Right forelimb (tissue), 1 donor: ENCODE measurements around the gene TTC39C.
A peak's percentile ranks its signal among the peaks of the same experiment; 100 is the strongest.

Experiments
- DNase-seq: peaks from one replicate; pipeline ENCODE4 v3.0.0-alpha.2; 2018

Gene TTC39C

DNA sequence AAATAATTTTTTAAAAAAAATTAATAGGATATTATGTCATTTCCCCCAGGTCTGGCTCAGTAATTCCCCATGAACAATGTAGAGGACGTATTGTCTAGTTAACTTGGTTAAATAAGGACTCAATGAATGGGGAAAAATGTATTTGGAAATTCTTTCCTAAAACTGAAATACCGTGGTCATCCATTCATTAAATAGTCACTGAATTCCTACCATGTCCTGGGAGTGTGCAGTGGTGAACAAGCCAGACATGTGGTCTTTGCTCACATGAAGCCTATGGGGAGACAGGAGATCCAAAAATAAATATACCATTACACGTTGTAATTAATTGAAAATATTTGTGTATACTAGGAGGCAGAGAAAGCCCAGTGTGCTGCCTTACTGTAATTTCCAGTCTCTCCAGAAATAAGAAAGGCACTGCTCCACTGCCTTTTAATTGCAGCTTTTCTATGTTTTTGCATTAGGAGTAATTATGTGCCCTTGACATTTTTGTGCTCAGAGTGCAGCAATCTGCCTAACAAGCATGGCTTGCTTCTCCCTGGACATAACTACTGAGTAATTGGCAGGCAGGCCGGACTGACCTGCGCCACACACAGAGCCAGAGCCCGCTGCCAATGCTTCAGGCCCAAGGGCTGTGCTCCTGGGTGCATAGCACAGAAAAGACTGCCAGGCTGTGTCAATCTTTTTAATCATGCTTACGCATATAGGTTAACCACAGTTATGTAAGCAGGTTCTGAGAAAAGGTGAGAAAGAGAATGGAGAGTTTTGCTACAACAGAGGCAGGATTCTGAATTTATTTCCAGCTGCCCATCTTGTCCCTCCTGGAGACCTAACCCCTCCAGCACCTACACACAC is 22.2 kb upstream of the TTC39C start:
- DNase-seq, result no peak

DNA sequence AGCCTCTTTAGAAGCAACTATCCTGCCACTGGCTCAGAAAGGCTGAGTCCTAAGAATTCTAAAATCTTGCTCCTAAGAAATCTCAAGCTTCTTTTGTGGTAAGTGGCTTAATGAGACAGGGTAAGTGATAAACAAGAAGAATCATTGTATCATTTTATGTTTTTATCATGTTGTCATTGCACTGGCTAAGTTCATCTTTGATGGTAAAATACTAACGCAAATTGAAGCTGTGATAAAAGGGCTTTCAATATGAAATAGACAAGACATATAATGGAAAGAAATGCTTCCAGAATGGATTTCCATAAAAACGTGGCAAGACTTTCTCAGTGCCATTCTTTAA is 21.6 kb upstream of the TTC39C start:
- no peak for DNase-seq

DNA sequence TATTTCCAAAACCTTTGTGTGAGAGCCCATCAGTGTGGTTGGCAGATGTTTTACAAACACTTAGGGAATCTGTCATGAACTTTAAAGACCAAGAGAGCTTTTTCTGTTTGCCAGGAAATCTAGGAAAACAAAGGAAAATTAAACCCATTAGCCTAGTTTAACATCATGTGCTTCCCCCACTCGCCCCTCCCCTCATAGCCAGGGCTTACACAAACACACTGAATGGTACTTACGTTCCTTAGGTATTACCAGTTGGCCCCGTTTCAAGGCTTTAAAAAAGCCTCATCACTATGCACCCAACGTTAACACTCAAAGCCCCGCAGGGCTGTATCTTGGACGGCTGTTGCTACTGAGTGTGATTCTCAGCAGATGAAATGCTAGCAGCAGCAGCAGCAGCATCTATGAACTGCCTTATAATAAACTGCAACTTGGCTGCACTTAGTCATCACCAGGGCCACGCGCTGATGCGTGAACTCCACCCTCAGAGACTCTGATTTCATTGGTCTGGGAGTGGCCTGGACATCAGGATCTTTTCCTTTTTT is 20.1 kb upstream of the TTC39C start:
- no peak for DNase-seq

DNA sequence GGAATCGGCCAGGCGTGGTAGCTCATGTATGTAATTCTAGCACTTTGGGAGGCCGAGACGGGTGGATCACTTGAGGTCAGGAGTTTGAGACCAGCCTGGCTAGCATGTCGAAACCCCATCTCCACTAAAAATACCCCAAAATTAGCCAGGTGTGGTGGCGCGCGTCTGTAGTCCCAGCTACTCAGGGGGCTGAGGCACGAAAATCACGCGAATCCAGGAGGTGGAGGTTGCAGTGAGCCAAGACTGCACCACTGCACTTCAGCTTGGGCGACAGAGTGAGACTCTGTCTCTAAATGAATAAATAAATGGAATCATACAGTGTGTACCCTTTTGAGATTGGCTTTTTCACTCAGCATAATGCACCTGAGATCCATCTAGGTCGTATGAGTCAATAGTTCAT is 19.4 kb upstream of the TTC39C start:
- DNase-seq, result no peak

DNA sequence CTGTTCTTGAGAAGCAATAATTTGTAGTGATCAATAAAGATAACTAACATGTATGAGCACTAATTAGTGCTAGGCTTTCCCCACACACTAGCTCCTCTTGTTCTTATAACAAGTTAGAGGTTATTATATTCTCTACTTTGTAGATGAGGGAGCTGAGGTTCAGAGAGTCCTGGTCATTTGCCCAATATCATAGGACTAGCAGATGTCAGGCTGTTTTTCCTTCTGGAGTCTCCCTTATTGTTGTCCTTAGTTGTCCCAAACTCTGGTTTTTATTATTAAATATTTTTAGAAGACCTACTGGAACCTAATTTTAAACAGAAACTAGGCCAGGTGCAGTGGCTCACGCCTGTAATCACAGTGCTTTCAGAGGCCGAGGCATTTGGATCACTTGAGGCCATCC is 16.5 kb upstream of the TTC39C start:
- DNase-seq, result no peak

DNA sequence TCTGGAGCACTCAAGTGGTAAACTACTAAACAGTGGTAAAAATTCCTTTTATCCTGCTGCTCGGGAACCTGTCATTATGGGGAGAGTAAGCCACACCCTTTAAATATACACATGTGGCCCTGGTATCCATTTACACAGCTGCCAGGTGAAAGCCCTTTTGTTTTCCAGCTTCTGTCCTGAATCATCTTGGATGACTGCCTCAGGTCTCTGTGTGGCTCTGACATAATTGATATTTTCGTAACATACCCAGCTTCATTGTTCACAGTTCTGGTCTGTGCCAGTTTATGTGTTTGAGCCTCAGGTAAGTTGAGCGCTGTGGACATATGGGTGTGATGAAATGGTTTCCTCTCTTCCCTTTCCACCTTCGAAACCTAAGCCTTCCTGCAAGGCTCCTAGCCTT is 15.7 kb upstream of the TTC39C start:
- no peak for DNase-seq

DNA sequence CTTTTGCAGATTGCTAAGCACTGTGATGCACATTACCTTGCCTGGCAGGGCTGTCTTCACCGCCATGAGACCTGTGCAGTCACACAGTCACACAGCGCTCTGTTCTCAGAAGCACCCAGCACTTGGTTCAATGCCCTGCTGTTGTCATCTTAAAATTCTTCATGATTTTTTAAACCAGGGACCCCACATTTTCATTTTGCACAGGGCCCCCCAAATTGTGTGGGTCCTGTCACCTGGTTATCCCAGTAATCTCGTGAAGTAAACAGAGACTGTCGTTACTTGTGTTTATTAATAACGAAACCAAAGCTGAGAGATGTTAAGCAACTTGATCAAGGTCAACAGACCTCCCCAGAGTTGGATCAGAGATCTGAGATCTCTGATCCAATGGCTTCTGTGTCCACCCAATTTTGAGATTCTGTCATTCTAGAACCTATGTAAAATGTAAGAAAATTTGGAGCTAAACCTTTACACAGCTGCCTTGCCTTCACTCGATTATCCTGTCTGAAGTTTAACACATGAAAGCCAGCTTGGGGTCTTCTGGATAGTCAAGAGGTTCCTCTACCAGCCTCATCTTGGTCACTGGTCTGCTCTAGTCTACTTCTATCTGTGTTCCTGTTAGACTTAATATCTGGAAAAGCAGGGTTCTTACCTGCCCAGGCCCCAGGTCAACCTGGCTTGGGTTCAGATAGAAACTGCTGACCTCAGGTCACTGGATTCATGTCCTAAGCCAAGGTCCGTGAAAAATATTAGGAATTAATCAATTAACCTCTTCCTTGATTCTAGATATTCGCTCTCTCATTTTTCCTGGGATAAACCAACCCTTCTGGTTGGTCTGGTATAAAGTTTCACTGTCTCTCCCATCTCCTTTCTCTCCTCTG is 13.7 kb upstream of the TTC39C start:
- DNase-seq, result no peak

DNA sequence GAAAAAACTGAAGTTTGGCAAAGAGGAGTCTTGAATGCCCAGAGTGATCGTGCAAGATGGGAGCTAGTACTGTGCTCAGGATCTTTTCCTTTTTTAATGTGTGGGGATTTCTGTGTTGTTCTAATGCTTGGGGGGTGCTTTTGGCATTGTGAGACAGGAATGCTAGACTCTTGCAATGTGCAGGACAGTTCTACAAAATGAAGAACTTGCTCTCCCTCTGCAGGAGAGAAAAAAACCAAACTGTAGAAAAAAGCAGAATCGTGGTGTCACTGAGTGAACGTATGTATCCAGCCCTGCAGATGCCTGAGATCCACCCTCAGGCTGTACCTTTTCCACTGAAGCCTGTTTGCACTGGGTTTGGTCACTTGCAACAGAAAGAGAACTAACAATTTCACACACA is 12.1 kb upstream of the TTC39C start:
- no peak for DNase-seq

DNA sequence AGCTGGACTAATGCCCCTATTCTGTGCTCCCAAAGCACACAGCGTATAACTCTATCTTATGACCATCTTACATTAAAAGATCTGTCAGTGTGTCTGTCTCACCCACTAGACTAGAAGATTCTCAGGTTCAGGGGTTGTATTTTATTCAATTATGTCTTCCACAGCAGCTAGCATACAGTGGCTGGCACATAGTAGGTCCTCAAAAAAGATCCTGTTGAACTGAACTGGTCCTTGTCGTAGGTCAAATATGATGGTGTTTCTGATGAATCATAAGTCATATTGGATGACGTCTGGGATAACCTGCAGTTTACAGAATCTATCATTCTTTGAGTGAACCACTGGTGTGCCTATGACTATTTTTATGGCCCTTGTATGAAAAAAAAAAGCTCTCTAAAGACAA is 11.3 kb upstream of the TTC39C start:
- DNase-seq, result no peak

DNA sequence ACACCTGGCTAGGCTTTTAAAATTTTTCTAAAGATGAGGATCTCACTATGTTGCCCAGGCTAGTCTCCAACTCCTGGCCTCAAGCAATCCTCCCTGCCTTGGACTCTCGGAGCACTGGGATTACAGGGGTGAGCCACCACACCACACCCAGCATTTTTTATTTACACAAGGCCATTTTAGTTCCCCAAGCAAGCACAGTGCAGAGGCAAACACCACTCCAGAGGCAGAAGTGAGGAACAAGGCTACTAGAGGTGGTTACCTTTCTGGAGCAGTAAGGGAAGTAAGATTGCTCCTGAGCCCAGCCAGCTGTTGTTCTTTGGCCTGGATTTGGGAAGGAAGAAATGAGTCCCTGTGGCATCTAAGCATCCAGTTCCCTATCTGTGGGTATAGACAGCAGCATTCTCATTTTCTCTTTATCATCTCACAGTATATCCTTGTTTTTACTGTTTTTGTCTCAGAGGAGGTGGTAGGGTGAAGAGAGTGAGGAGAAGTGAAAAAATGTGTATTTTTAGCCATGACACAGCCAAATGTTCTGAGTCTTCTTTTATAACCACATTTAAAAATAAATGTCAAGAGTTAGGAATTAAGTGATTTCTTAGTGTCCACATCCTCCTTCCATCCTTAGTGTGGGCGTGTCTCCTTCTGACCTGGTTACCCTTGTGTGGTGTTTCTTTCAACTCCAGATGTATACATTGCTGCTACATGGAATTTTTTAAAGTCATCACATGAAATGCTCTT is 10.5 kb upstream of the TTC39C start:
- DNase-seq, result no peak

DNA sequence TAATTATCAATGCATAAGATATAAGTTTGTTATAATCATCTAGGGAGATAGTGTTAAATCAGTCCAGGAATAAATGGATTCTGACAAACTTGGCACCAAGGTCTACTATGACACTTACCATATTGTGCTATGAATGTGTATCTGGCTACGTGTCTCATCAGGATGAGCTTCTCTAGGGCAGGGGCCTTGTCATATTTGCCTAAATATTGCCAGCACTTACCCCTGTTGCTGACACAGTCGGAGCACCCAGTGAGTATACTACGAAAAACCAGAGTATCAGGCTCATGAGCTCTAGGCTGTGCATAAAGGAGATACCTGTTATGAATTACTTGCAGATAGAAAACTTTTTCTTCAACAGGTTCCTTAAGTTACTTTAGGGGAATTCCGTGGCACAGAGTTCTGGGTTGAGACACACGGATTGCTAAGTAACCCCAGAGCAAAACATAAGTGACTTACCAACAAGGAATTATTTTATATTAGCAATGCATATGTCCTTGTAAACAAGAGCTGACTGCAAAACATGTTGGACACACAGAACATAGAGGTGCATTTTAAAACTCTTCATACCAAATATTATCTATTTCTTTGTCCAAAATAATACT is 7.7 kb upstream of the TTC39C start:
- no peak for DNase-seq

DNA sequence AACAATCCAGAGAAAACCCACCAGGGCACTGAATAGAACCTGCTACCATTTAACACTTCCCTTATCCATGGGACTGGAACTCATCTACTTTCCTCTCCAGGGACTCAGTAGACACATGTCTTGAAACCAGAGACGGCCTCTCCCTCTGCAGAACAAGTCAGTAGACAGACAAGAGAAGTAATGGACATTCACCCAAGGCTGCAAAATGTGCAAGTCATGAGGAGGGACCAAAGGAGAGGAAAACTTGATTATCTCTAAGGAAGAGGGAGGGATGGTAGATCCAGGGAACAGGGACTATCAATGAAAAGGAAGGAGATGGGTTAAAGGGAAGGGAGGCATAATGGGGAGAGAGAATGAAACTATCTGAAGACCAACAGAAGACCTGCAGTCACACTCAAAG is 5.3 kb upstream of the TTC39C start:
- no peak for DNase-seq

DNA sequence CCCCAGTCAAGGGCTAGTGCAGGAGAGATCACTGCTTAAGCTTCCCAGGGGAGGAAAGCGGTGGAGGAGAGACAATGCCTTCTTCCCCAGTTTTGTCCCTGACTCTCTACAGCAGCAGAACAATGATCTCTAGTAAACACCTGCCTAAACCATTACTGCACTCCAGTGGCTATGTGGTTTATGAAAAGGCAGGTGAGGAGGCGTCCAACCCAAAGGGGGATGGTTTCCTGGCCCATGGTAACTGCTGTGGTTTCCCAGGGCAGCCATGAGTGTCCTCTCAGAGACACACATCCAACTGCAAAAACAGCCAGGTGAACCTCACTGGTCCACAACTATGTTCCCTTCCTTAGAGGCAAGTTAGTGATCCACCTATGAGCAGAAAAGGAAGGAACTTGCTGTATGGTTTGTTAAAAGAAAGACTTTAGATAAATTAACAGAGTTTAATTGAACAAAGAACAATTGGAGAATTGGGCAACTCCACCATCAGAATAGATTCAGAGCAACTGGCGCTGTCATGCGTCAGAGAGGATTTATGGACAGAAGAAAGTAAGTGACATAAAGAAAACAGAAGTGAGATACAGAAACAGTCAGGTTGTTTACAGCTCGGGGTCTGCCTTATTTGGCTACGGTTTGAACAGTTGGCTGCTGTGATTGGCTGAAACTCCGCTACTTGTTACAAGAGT is 4.8 kb upstream of the TTC39C start:
- no peak for DNase-seq

DNA sequence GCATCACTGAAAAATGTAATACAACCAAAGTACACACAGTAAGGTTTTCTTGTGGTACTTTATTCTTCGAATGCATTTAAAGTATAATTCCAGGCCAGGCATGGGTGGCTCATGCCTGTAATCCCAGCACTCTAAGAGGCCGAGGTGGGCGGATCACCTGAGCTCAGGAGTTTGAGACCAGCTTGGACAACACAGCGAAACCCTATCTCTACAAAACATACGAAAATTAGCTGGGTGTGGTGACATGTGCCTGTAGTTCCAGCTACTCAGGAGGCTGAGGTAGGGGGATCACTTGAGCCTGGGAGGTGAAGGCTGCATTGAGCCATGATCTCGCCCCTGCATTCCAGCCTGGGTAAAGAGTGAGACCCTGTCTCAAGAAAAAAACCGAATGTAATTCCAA is 3.9 kb upstream of the TTC39C start:
- DNase-seq, result no peak

DNA sequence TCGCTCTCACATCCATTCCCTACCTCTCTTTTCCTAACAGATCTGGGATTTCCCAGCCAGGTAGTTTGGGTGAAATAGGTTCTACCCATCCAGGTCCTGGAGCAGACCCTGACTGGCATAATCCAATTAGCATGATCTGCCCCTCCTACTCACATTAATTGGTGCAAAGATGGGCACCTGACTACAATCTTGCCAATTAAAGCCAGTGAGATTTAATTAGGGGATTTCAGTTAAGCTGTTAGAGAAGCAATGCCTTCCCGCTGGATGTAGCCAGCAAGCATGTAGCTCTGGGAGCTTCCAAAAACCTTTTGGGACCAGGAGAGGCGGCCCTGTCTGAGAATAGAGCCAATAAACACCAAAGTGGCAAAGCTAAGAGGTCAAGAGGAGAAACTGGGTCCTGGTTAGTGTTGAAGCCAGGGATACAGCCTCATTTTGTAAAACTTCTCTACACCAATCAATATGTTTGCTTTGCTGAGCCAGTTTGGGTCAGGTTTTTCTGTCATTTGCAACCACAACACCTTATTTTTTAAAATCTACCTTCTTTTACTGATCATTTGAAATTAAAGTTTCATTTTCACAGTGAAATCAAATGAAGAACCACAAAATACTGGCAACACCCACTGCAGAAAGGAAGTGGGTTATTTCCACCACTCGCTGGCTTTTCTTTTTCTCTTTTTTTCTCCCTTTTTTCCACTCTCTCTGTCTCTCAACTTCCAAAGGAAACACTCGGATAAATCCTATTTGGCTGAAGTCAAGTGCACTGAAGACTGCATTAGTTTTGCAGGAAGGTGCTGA is 3.2 kb upstream of the TTC39C start:
- no peak for DNase-seq

DNA sequence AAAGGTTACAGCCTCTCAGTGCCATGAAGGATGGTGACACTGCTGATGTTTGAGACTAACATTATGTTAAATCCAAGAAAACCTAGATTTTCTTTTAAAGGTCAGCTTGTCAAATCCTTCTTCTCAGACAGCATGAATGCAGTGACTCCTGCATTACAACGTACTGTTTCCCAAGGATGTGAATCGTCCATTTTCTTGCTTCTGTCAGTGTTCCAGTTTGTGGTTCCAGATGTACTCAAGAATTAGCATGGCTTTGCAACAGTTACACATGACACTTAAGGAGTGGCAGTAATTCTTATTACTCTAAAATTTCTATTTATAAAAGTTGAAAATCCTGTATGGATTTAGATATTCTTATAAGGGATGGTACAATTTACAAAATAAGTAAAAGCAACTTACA is 1.5 kb upstream of the TTC39C start:
- DNase-seq, result no peak

DNA sequence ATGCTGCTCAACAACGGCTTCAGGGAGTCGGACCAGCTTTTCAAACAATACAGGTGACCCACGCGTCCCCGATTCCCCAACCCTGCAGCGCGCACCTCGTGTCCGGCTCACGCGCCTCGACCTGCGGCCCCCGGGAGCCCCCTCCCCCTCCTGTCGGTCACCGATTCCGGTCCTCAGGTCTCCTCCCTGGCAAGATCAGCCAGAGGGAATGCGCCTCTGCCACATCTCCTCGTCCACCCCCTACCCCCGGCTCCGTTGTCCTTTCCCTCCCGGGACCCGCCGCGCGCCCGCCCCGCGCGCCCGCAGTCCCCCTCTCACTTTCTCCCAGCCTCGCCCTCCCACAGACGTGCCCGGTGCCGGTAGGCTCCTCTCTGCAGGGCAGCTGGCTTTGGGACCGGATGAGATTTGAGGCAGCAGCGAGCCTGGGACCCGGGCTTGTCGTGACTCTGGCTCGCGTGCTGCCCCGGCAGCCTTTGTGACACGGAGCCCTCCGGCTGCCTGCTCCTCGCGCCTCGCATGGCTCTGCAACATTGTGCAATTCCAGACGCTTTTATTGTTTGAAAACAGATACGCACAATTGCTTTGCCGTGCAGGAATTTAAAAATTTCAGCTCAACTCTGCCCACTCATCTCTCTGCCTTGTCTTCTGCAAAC is 558 bp downstream of the TTC39C start:
- DNase-seq, result peak; percentile 67

DNA sequence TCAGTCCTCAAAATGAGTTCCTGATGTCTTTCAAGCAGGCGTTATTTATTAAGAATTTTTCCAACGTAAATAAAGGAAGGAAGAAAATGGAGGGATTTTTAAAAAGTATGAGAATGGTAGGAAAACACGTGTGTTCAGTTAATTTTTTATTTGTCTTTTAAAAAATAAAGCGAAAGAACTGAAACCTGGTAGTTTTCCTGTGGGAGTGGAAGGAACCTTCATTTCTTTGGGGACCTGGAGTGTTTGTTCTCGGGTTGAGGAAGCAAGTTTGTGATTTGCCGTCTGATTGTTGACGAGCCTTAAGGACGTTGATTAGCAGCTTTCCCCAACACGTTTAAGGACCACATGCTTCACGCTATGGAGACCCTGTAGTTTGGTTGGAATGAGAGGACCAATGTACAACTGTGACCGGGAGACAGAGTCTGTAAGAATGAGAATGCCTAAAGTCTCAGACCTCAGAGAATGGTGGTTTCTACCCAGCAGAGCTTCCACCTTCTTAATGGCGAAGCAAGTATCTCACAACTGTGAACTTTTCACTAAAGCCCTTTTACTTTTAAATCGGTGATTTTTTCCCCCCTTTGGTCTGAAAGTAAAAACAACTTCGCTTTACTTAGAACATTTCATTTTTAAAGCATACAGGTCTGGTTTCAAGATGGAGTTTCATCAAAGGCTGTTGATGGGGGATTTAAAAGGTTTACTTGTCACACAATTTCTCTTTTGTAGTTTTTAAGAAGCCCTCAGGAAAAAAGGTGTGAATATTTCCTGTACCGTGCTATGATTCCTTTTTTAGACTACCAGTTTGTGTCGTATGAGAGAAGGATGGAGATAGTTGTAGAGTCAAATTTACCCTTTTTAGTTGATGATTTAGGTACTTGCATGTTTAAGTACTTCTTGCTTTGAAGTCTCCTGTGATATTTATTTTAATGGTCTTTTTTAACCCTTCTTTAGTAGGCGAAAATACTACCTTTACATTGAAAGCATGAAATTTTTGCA is 1.4 kb downstream of the TTC39C start:
- no peak for DNase-seq

DNA sequence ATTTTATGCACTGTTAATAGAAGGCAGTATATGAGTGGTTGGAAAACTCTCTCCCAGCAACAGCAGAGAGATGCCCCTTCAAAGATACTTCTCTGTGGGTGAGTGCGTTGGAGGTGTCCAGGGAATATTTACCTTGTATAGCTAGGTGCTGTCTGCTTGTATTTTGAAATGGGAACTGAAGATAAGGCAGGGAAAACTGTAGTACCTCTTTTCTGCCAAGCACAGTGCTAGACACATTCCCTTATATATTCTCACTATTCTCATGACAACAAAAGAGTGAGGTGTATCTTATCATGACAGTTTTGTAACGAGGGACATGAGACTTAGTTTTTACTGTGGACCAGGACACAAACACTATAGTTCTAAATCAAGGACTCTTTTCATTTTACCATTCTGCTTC is 2.1 kb downstream of the TTC39C start:
- DNase-seq, result no peak
